Glomerular visceral epithelial cell (primary cell): ENCODE measurements around the gene BNIP1.

Experiments
- DNase-seq: peaks from one replicate; pipeline ENCODE4 v3.0.0-alpha.2; 2016; ENCODE audit errors: extremely low spot score

The BNIP1 gene

GRCh38 chr5:173211284-173211683 lies 67.0 kb downstream of the BNIP1 start:
- DNase-seq: no peak

- DNase-seq: no peak
Observed at GRCh38 chr5:173213236-173213933, 69.1 kb downstream of the BNIP1 start.
